GM18505 (cell line): ENCODE data around the gene KIF16B.
"Not testable (repeated sequence)": the region's sequence is repeated elsewhere in the genome, so short reads cannot be mapped to it uniquely, and the experiment has no call there.

Source experiments
- ATAC-seq: cut with Tn5 transposase; IDR thresholded peaks from one replicate; pipeline ENCODE4 v1.9.1; 2021; ENCODE audit not compliant: unreplicated experiment
- POLR2A ChIP-seq: IDR thresholded peaks from 4 replicates; pipeline ENCODE4 v1.6.1; 2011; ENCODE audit warnings: borderline replicate concordance; ENCODE audit not compliant: insufficient read depth, insufficient read length; ENCODE audit errors: extremely low read depth

Gene KIF16B

GRCh38 chr20:16609066-16609465 lies 35.8 kb upstream of the KIF16B start:
- no peak for ATAC-seq

GRCh38 chr20:16608277-16608650 lies 35.0 kb upstream of the KIF16B start:
- TF ChIP-seq POLR2A = no peak
- no peak for ATAC-seq

More at GRCh38 chr20:16609066-16609465, 35.8 kb upstream of the KIF16B start:
- no peak for TF ChIP-seq POLR2A

GRCh38 chr20:16607364-16608276 lies 34.4 kb upstream of the KIF16B start:
- no peak for TF ChIP-seq POLR2A

GRCh38 chr20:16606468-16607070 lies 33.3 kb upstream of the KIF16B start:
- no peak for ATAC-seq
- no peak for TF ChIP-seq POLR2A

More at GRCh38 chr20:16607364-16608276, 34.4 kb upstream of the KIF16B start:
- ATAC-seq = no peak

GRCh38 chr20:16601047-16601446 lies 27.8 kb upstream of the KIF16B start:
- no peak for ATAC-seq
- no peak for TF ChIP-seq POLR2A

- no peak for TF ChIP-seq POLR2A
- ATAC-seq = no peak
These were observed 26.0 kb upstream of the KIF16B start for GRCh38 chr20:16599257-16599656.

- no peak for TF ChIP-seq POLR2A
- ATAC-seq = no peak
These were observed 23.7 kb upstream of the KIF16B start for GRCh38 chr20:16596991-16597390.

GRCh38 chr20:16596404-16596803 lies 23.2 kb upstream of the KIF16B start:
- not testable (repeated sequence) for ATAC-seq

- TF ChIP-seq POLR2A = no peak
- no peak for ATAC-seq
These were observed 22.1 kb upstream of the KIF16B start for GRCh38 chr20:16595376-16595775.

- TF ChIP-seq POLR2A = no peak
- ATAC-seq = no peak
These were observed 16.9 kb upstream of the KIF16B start for GRCh38 chr20:16590041-16590633.

GRCh38 chr20:16589623-16590022 lies 16.4 kb upstream of the KIF16B start:
- TF ChIP-seq POLR2A = no peak
- no peak for ATAC-seq

- no peak for TF ChIP-seq POLR2A
- ATAC-seq = no peak
These were observed 15.0 kb upstream of the KIF16B start for GRCh38 chr20:16588241-16588640.

GRCh38 chr20:16587066-16587465 lies 13.8 kb upstream of the KIF16B start:
- no peak for TF ChIP-seq POLR2A
- ATAC-seq = no peak

- no peak for ATAC-seq
- no peak for TF ChIP-seq POLR2A
These were observed 10.2 kb upstream of the KIF16B start for GRCh38 chr20:16583474-16583873.

GRCh38 chr20:16581241-16581640 lies 8.0 kb upstream of the KIF16B start:
- no peak for ATAC-seq
- TF ChIP-seq POLR2A = no peak

- TF ChIP-seq POLR2A = no peak
- ATAC-seq = no peak
These were observed 7.4 kb upstream of the KIF16B start for GRCh38 chr20:16580620-16581019.
